OCI-LY3 (cell line): Measurements from ENCODE around the gene NLK.
"Not testable (repeated sequence)": the region's sequence is repeated elsewhere in the genome, so short reads cannot be mapped to it uniquely, and the experiment has no call there.

Experiments
- H2AFZ ChIP-seq: fragments of 200-600, 300-600 bp; shearing (Covaris generic); 2 replicates; pipeline ENCODE4 v1.6.0; 2014; ENCODE audit warnings: antibody characterized with exemption, low read depth, low read length
- H3K27ac ChIP-seq: fragments of 200-600, 300-600 bp; sonication (generic); 2 replicates; pipeline ENCODE4 v1.5.1; 2014; ENCODE audit warnings: mild to moderate bottlenecking, low read length, moderate library complexity, mixed read lengths
- H3K27me3 ChIP-seq: fragments of 200-600, 300-600 bp; sonication (generic); 2 replicates; pipeline ENCODE4 v1.6.1; 2014; ENCODE audit warnings: low read depth, low read length, mixed read lengths
- H3K36me3 ChIP-seq: fragments of 200-600, 300-600 bp; sonication (generic); replicated peaks from 2 replicates; pipeline ENCODE3; 2014; ENCODE audit warnings: low read depth, low read length, mixed read lengths
- H3K4me1 ChIP-seq: fragments of 300-600, 200-600 bp; sonication (generic); 2 replicates; pipeline ENCODE4 v1.6.1; 2014; ENCODE audit warnings: low read length, mixed read lengths
- H3K4me2 ChIP-seq: fragments of 200-600, 300-600 bp; sonication (generic); 2 replicates; pipeline ENCODE4 v1.6.1; 2014; ENCODE audit warnings: low read length, mixed read lengths
- H3K4me3 ChIP-seq: fragments of 300-600, 200-600 bp; sonication (generic); 2 replicates; pipeline ENCODE4 v1.5.1; 2014; ENCODE audit warnings: antibody characterized with exemption, mild to moderate bottlenecking, low read length, moderate library complexity
- H3K79me2 ChIP-seq: fragments of 300-600, 200-600 bp; shearing (Covaris generic); 2 replicates; pipeline ENCODE4 v1.6.1; 2014; ENCODE audit warnings: mild to moderate bottlenecking, low read length, mixed read lengths
- H3K9ac ChIP-seq: fragments of 300-600, 200-600 bp; shearing (Covaris generic); 2 replicates; pipeline ENCODE4 v1.6.0; 2014; ENCODE audit warnings: mild to moderate bottlenecking, low read length, moderate library complexity
- H3K9me3 ChIP-seq: fragments of 200-600, 300-600 bp; shearing (Covaris generic); 2 replicates; pipeline ENCODE4 v1.6.1; 2014; ENCODE audit warnings: low read length, mixed read lengths; ENCODE audit not compliant: insufficient read depth
- H4K20me1 ChIP-seq: fragments of 200-600, 300-600 bp; sonication (generic); 2 replicates; pipeline ENCODE4 v1.6.1; 2016; ENCODE audit warnings: low read length, mixed read lengths; ENCODE audit not compliant: insufficient read depth
- EZH2phosphoT487 ChIP-seq: fragments of 200-600 bp; shearing (Covaris generic); IDR thresholded peaks from 2 replicates; pipeline ENCODE4 v1.6.1; 2018; ENCODE audit warnings: antibody characterized with exemption, mixed run types, low read depth
- TF ChIP-seq, protein P1 (sequence below): fragments of 200-600, 300-600 bp; sonication (generic); IDR thresholded peaks from 2 replicates; pipeline ENCODE4 v1.5.1; 2014; ENCODE audit warnings: antibody characterized with exemption, low read length, low read depth

Gene NLK

DNA sequence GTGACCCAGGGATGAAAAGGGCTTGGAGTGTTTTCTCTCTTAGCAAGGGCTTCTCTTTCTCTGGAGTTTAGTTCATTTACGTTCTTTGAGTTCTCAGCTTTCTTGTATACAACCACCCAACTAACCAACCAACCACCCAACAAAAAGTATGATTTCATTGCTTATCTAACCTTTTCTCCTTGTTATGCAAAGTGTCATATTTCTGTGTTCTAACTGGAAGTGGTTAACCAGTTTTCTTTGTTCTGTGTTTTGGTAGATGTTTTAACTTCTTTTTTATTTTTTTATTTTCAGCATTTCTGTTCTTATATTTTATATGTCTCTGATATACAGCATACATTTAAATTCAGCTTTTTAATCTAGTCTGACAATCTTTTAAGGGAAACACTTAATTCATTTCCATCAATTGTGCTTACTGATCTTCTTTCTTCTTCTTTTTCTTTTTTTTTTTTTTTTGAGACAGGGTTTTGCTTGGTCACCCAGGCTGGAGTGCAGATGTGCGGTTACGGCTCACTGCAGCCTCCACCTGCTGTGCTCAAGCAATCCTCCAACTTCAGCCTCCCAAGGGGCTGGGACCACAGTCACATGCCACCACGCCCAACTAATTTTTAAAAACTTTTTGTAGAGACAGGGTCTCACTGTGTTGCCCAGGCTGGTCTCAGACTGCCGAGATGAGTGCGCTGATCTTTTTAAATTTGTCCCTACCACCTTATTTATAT is 29.6 kb downstream of the NLK start:
- peaks cover 7% of the 10 kb centered on the region for H3K4me1 ChIP-seq
- peaks cover 5% of the 10 kb centered on the region; the same call in 1 of the 2 replicates for H4K20me1 ChIP-seq
- H3K9ac ChIP-seq = no peak overlapping the region
- H3K79me2 ChIP-seq = peaks cover 9% of the 10 kb centered on the region; the same call in 1 of the 2 replicates
- no peak overlapping the region for H3K4me2 ChIP-seq
- no peak overlapping the region for H3K4me3 ChIP-seq
- H3K27ac ChIP-seq = no peak overlapping the region
- H2AFZ ChIP-seq = no peak overlapping the region
- peaks cover 11% of the 10 kb centered on the region; the same call in 1 of the 2 replicates for H3K9me3 ChIP-seq
- peaks cover 6% of the 10 kb centered on the region for H3K36me3 ChIP-seq
- H3K27me3 ChIP-seq = no peaks in the 10 kb centered on the region
- TF ChIP-seq, protein P1, sequence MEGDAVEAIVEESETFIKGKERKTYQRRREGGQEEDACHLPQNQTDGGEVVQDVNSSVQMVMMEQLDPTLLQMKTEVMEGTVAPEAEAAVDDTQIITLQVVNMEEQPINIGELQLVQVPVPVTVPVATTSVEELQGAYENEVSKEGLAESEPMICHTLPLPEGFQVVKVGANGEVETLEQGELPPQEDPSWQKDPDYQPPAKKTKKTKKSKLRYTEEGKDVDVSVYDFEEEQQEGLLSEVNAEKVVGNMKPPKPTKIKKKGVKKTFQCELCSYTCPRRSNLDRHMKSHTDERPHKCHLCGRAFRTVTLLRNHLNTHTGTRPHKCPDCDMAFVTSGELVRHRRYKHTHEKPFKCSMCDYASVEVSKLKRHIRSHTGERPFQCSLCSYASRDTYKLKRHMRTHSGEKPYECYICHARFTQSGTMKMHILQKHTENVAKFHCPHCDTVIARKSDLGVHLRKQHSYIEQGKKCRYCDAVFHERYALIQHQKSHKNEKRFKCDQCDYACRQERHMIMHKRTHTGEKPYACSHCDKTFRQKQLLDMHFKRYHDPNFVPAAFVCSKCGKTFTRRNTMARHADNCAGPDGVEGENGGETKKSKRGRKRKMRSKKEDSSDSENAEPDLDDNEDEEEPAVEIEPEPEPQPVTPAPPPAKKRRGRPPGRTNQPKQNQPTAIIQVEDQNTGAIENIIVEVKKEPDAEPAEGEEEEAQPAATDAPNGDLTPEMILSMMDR = no peak
- no peak for TF ChIP-seq EZH2phosphoT487

DNA sequence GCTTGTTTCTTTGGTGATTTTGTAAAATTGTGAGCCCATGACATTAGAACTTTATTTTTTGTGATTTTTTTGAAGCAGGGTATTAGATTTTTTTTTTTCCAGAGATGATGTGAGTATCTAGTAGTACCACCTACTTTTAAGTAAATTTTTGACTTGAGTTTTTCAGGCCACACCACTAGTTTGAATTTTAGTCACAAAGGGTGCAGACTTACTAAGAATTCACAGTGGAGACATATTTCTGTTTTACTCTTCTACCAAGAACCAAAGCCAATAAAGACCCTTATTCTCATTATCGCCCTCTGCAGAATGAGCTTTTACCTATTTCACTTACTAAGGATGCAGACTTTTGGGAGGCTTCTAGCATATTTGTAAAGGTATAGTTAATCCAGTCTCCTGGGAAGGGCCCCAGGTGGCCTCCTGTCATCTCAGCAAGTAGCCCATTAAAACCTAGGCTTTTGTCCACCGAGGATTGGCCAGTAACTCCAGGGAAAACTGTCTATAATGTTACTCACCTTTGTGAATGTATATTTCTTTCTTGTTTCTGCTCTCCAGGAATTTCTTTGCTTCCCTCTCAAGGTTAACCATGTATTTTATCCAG is 30.6 kb downstream of the NLK start:
- Histone ChIP-seq H3K79me2 (peaks cover 9% of the 10 kb centered on the region; the same call in 1 of the 2 replicates), H3K4me2 (no peak overlapping the region), H4K20me1 (peaks cover 5% of the 10 kb centered on the region; the same call in 1 of the 2 replicates)

DNA sequence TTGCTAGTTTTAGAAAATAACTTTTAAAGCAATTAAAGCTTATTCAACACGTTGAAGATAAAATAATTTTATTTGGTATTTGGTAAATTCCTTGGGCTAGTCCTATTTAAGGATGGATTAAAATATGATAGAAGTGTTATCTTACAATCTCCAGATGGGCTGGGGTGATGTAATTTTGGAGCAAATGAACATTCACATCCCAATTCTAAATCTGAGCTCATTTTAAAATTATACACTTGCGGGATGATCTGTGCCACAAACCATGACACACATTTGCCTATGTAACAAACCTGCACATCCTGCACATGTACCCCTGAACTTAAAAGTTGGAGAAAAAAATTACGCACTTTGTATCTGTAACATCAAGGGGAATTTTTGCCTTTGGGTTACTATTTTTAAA is 31.5 kb downstream of the NLK start:
- Histone ChIP-seq H3K4me1 (peaks cover 7% of the 10 kb centered on the region), H3K4me2 (no peak overlapping the region), H3K79me2 (peaks cover 11% of the 10 kb centered on the region; the same call in 1 of the 2 replicates), H3K27me3 (no peaks in the 10 kb centered on the region), H3K9me3 (peaks cover 11% of the 10 kb centered on the region; the same call in 1 of the 2 replicates), H3K27ac (no peak overlapping the region), H3K36me3 (peaks cover 6% of the 10 kb centered on the region), H3K9ac (no peak overlapping the region), H3K4me3 (no peak overlapping the region), H2AFZ (no peak overlapping the region), H4K20me1 (peaks cover 5% of the 10 kb centered on the region; the same call in 1 of the 2 replicates)
- no peak for TF ChIP-seq EZH2phosphoT487
- TF ChIP-seq, protein P1 = no peak

More for the DNA sequence above, 30.6 kb downstream of the NLK start:
- no peak overlapping the region for H2AFZ ChIP-seq
- H3K27me3 ChIP-seq = no peaks in the 10 kb centered on the region
- H3K4me3 ChIP-seq = no peak overlapping the region
- peaks cover 11% of the 10 kb centered on the region; the same call in 1 of the 2 replicates for H3K9me3 ChIP-seq
- H3K9ac ChIP-seq = no peak overlapping the region
- TF ChIP-seq, protein P1 = no peak
- TF ChIP-seq EZH2phosphoT487 = no peak
- peaks cover 6% of the 10 kb centered on the region for H3K36me3 ChIP-seq
- peaks cover 7% of the 10 kb centered on the region for H3K4me1 ChIP-seq
- no peak overlapping the region for H3K27ac ChIP-seq

DNA sequence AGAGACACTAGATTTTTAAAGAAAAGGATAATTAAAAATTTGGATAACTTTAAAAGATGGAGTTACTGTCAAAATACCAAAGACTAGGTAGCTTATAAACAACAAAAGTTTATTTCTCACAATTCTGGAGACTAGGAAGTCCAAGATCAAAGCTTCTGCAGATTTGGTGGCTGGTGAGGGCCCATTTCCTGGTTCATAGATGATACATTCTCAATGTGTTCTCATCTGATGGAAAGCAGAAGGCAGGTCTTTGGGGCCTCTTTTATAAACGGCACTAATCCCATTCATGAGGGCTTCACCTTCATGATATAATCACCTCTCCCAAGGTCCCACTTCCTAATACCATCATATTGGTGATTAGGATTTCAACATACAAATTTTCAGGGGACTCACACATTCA is 33.7 kb downstream of the NLK start:
- Histone ChIP-seq H3K4me1 (peaks cover 7% of the 10 kb centered on the region), H3K9ac (no peak overlapping the region), H3K4me3 (no peak overlapping the region), H3K9me3 (peaks cover 8% of the 10 kb centered on the region; the same call in 1 of the 2 replicates), H3K79me2 (peaks cover 16% of the 10 kb centered on the region; the same call in 1 of the 2 replicates), H3K36me3 (peaks cover 6% of the 10 kb centered on the region), H3K27ac (no peak overlapping the region), H4K20me1 (peaks cover 5% of the 10 kb centered on the region; the same call in 1 of the 2 replicates), H3K27me3 (no peaks in the 10 kb centered on the region), H2AFZ (no peak overlapping the region), H3K4me2 (no peak overlapping the region)
- TF ChIP-seq, protein P1 = no peak
- TF ChIP-seq EZH2phosphoT487 = no peak

DNA sequence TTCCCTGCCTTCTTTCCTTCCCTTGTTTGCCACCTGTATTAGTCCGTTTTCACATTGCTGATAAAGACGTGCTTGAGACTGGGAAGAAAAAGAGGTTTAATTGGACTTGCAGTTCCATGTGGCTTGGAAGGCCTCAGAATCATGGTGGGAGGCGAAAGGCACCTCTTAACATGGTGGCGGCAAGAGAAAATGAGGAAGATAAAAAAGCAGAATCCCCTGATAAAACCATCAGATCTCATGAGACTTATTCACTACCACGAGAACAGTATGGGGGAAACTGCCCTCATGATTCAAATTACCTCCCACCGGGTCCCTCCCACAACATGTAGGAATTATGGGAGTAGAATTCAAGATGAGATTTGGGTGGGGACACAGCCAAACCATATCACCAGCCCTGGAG is 34.7 kb downstream of the NLK start:
- H3K27me3 ChIP-seq, H3K9me3 ChIP-seq, H3K4me1 ChIP-seq, H3K27ac ChIP-seq, H4K20me1 ChIP-seq, H3K4me2 ChIP-seq, H3K9ac ChIP-seq, H3K4me3 ChIP-seq, H2AFZ ChIP-seq, H3K36me3 ChIP-seq: not testable (repeated sequence)
- H3K79me2 ChIP-seq = peaks cover 11% of the 10 kb centered on the region; the same call in 1 of the 2 replicates
